HG02588 (cell line): Measurements from ENCODE around the gene CD81.

ENCODE experiments used
- ATAC-seq: cut with Tn5 transposase; IDR thresholded peaks from one replicate; pipeline ENCODE4 v1.9.1; 2021; ENCODE audit warnings: mild to moderate bottlenecking, moderate library complexity; ENCODE audit not compliant: unreplicated experiment

CD81 gene

DNA sequence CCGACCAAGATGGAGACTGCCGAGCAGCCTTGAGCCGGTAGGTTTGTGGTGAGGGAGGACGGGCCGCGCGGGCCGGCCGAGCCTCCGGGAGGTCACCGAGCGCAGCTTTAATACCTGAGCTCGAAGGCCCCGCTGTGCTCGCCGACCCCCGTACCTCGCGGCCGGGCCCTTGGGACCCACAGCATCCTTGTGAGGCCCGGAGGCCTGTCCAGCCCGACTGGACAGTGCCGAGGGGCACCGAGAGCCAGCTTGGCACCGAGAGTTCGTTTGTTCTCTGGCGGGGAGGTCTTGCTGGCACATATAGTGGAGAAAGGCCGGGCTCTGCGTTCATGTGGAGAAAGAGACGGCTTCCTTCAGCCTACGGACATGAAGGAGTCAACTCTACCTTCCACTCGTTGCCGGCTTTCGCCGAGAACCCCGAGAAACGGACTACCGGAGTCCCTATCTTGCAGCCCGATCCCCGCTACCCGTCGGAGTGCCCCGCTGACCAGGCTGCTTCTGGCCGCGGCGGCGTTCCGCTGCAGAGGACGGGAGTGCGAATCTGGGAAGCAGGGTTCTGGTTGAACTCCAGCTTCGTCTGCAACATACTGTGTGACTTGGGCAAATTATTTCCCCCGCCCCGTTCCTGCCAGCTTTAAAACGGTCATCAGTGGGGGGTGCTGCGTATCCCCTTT, 23.8 kb downstream of the CD81 start:
- ATAC-seq, result no peak

GRCh38 chr11:2401436-2401984, 24.4 kb downstream of the CD81 start:
- no peak for ATAC-seq

GRCh38 chr11:2402106-2402505, 25.0 kb downstream of the CD81 start:
- no peak for ATAC-seq

GRCh38 chr11:2402890-2403645, 26.0 kb downstream of the CD81 start:
- ATAC-seq, result no peak

GRCh38 chr11:2404735-2405196, 27.7 kb downstream of the CD81 start:
- ATAC-seq, result no peak

- no peak for ATAC-seq
These were observed 29.3 kb downstream of the CD81 start for GRCh38 chr11:2406451-2406850.

GRCh38 chr11:2406878-2407410, 29.8 kb downstream of the CD81 start:
- no peak for ATAC-seq

- no peak for ATAC-seq
These were observed 31.6 kb downstream of the CD81 start for GRCh38 chr11:2408671-2409070.

GRCh38 chr11:2409126-2409525, 32.0 kb downstream of the CD81 start:
- no peak for ATAC-seq

DNA sequence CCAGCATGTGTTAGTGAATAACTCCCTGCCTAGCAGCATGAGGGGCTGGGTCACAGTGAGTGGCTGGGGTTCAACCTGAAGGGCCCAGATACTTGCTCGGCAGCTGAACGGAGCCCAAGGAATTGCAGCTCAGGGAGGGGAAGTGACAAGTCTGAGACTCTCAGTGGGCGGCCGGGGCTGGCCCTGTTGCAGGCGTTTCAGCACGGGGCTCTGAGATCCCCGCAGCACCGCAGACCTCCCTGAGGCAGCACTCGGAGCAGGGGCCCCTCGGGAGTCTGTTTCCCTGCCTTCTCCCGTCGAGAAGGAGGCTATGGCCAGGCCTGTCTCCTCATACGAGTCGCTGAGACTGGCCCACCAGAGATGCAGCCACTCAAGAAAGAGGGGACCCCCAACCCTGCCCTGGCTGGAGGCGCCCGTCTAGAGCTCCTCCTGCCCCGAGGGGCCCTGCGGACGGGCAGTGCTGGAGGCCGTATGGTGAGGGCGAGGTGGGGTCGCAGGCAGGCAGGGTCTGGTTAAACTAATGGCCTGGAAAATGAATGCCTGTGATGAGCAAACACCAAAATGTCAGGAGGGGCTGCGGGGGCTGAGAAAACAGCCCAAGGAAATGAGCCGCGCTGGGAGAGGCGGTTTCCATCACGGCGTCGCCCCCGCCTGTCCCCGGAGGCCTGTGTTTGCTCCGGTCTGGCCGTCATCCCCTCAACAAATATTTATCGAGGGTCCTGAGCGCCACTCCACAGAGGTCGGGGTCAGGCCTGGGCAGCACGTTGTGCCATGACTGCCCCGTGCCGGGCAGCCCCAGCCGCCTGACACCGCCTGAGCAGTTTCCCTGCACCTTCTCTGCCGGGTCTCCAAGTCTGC, 32.7 kb downstream of the CD81 start:
- ATAC-seq, result no peak

- no peak for ATAC-seq
These were observed 33.5 kb downstream of the CD81 start for GRCh38 chr11:2410616-2411015.

DNA sequence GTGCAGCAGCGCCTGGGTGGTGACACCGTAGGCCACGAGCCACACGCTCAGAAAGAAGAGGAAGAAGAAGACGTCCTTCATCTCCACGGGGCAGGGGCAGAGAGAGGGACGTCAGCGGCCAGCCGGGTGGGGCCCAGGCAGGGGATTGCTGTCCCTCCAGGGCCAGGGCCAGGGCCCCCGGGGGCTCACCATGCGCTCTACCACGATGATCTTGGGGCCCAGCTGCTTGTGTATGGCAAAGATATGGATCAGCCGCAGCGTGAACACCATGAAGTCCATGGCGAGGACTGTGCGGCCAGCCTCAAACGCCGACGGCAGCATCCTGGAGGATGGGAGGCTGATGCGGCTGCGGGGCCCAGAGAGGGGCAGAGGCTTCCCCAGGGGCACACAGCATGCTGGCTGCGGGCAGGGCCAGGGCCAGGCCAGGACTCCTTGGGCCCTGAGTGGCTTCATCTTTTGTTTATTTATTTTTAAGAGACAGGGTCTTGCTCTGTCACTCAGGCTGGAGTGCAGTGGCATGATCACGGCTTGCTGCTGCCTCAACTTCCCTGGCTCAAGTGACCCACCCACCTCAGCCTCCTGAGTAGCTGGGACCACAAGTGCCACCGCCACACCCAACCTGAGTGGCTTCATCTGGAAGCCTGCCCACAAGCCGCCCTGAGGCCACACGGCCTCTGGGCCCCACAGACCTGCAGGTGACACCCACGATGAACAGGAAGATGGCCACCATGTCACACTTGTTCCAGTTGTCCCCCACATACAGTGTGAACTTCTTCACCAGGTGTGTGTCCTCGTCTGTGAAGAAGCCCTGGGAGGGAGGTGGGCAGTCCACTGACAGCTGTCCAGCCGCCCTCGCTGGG, 34.6 kb downstream of the CD81 start:
- ATAC-seq, result no peak

- ATAC-seq, result no peak
These were observed 35.2 kb downstream of the CD81 start for GRCh38 chr11:2412323-2412722.

DNA sequence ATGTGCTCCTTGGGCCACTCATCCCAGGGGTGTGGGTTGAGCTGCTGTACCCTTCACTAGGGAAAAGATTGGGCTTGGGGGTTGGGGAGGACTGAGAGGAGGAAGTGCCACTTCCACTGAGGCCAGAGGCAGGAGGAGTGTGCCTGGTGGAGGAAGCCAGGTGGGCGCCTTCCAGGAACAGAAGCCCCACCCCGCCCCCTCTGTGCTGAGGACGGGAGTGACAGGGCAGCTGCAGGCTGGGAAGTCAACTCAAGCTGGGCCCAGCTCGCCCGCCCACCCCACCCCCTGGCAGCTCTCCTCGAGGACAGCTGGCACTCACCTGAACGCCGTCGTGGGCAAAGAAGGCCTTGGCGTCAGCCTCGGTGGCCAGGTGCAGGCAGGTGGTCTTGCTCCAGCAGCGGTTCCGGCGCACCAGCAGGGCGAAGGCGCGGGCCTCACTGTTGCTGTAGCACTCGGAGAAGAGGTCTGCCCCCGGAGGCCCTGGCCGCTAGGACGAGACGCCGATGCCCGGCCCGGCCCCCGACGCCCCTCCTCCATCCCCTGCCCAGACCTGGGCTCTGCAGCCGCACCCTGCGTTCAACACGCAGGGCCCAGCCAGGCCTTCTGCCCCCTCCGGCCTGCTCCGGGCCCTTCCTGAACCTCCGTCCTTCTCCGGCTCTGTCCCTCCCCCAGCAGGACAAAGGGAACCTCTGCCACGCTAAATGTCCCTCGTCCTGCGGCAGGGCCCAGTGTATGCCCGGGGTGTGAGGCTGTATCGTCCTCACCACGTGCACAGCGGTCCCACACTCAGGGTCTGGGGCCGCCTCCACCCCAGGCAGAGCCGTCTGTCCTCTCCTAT, 36.9 kb downstream of the CD81 start:
- no peak for ATAC-seq

DNA sequence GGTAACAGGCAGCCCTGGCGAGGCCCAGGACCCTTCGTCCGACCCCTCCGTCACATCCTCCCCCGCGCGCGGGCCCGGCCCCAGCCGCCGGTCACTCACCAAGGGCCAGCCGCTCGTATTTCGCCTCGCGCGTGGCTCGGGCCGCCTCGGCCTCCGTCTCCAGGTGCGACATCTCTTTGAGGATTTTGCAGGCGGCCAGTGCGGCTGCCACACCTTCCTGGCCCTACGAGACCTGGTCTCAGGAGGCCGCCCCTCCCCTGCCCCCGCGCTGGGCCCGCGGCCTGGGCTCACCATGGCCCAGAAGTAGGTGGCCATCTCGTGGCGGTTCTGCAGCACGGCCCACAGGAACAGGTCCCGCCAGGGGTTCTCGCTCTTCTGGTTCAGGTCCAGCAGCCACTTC, 37.5 kb downstream of the CD81 start:
- ATAC-seq, result no peak

GRCh38 chr11:2415171-2415570, 38.1 kb downstream of the CD81 start:
- ATAC-seq, result no peak

DNA sequence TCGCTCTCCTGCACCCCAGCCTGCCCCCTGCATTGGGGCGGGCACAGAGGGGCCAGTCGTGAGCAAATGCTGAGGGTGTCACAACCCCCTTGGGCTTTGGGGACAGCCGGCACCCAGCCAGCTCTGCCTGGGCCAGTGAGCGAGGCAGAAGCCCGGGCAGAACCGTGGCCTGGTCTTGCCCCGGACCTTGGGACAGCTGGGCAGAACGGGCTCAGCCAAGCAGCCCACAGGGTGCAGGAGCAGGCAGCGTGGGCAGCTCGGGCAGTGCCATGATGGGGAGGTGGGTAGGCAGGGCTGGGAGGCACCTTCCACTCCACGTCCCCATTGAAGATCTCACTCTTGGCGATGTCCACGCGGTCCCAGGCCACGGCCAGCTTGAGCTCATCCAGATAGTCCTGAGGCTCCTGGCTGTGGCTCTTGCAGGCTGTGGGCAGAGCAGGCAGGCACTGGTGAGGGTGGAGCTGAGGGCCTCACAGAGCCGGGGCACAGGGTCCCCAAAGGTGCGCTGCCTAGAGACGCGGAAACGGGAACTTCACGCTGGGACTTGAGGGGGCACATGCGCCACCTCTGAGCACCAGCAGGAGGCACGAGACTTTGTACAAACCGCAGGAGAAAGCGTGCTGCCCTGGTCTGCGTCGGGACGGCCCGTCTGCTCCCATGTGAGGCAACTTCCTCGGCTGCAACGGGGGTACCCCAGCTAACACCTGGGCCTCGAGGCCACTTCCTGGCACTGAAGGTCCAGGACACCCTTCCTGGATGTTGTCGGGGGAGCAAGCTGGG, 38.7 kb downstream of the CD81 start:
- no peak for ATAC-seq

GRCh38 chr11:2416765-2417164, 39.7 kb downstream of the CD81 start:
- no peak for ATAC-seq
